Measurements from ENCODE around the gene PDGFB.

The PDGFB gene

GRCh38 chr22:39276440-39277141, 31.8 kb upstream of the PDGFB start:
- DNase-seq (ENCODE audit: low spot score), result no peak

- no peak for DNase-seq (ENCODE audit: low spot score)
These were observed 31.1 kb upstream of the PDGFB start for GRCh38 chr22:39275814-39276439.

GRCh38 chr22:39273950-39274887, 29.4 kb upstream of the PDGFB start:
- no peak for DNase-seq (ENCODE audit: low spot score)

- no peak for DNase-seq (ENCODE audit: low spot score)
These were observed 26.0 kb upstream of the PDGFB start for GRCh38 chr22:39270792-39271191.

- DNase-seq (ENCODE audit: low spot score), result no peak
These were observed 25.5 kb upstream of the PDGFB start for GRCh38 chr22:39270280-39270679.

- no peak for DNase-seq (ENCODE audit: low spot score)
These were observed 24.5 kb upstream of the PDGFB start for GRCh38 chr22:39269095-39269790.

GRCh38 chr22:39268645-39269044, 23.9 kb upstream of the PDGFB start:
- DNase-seq (ENCODE audit: low spot score), result no peak

- no peak for DNase-seq (ENCODE audit: low spot score)
These were observed 23.2 kb upstream of the PDGFB start for GRCh38 chr22:39267974-39268373.

- no peak for DNase-seq (ENCODE audit: low spot score)
These were observed 21.7 kb upstream of the PDGFB start for GRCh38 chr22:39266398-39267030.

GRCh38 chr22:39265143-39265886, 20.5 kb upstream of the PDGFB start:
- no peak for DNase-seq (ENCODE audit: low spot score)

GRCh38 chr22:39264349-39265038, 19.7 kb upstream of the PDGFB start:
- DNase-seq (ENCODE audit: low spot score), result no peak

GRCh38 chr22:39263626-39264348, 19.0 kb upstream of the PDGFB start:
- DNase-seq (ENCODE audit: low spot score), result no peak

- DNase-seq (ENCODE audit: low spot score), result no peak
These were observed 14.9 kb upstream of the PDGFB start for GRCh38 chr22:39259666-39260065.

- DNase-seq (ENCODE audit: low spot score), result no peak
These were observed 13.2 kb upstream of the PDGFB start for GRCh38 chr22:39257901-39258475.

- DNase-seq (ENCODE audit: low spot score), result no peak
These were observed 12.2 kb upstream of the PDGFB start for GRCh38 chr22:39256979-39257378.

- no peak for DNase-seq (ENCODE audit: low spot score)
These were observed 11.4 kb upstream of the PDGFB start for GRCh38 chr22:39256186-39256552.

GRCh38 chr22:39255449-39256185, 10.8 kb upstream of the PDGFB start:
- DNase-seq (ENCODE audit: low spot score), result no peak

- DNase-seq (ENCODE audit: low spot score), result no peak
These were observed 10.1 kb upstream of the PDGFB start for GRCh38 chr22:39254789-39255298.

Data from D341Med (cell line).